Liver (tissue), 9 donors: ENCODE data around the gene PTK6. TPM values are rescaled to one million over a fixed set of nuclear protein-coding genes. Genes with fewer than 3 reads are reported as not detected.

Experiments used
- DNase-seq: peaks from one replicate; pipeline ENCODE4 v3.0.0-alpha.2; 2017; ENCODE audit warnings: low spot score
- H3K27ac ChIP-seq, 2 donors: one replicate each; pipeline ENCODE4 v1.7.0; 2013; ENCODE audit warnings: inconsistent platforms in 2 of 2, low read length in 2 of 2, control low read depth in 1 of 2, low read depth in 1 of 2, mild to moderate bottlenecking in 1 of 2
- H3K27me3 ChIP-seq, 4 donors: one replicate each; pipeline versions ENCODE4 v1.6.1 to v1.7.0; 2013; ENCODE audit warnings: low read length in 3 of 4, inconsistent platforms in 1 of 4, mild to moderate bottlenecking in 1 of 4, moderate library complexity in 1 of 4; ENCODE audit not compliant: control insufficient read depth in 4 of 4, insufficient read depth in 4 of 4
- H3K36me3 ChIP-seq, 4 donors: one replicate each; pipeline versions ENCODE4 v1.6.1 to v1.7.0; 2013; ENCODE audit warnings: low read length in 3 of 4, mild to moderate bottlenecking in 3 of 4, low read depth in 1 of 4, moderate library complexity in 1 of 4; ENCODE audit not compliant: control insufficient read depth in 4 of 4, insufficient read depth in 3 of 4
- H3K4me1 ChIP-seq, 4 donors: one replicate each; pipeline versions ENCODE4 v1.6.1 to v1.7.0; 2013; ENCODE audit warnings: low read length in 3 of 4, mild to moderate bottlenecking in 3 of 4, moderate library complexity in 1 of 4; ENCODE audit not compliant: control insufficient read depth in 4 of 4, insufficient read depth in 4 of 4
- H3K4me3 ChIP-seq, 3 donors: one replicate each; pipeline versions ENCODE4 v1.6.1 to v1.7.0; 2013; ENCODE audit warnings: low read length in 3 of 3, control low read depth in 1 of 3, low read depth in 1 of 3, mild to moderate bottlenecking in 1 of 3
- H3K9ac ChIP-seq, 2 donors: one replicate each; pipeline ENCODE4 v1.7.0; 2013; ENCODE audit warnings: low read length in 2 of 2, mild to moderate bottlenecking in 2 of 2, moderate library complexity in 2 of 2, control low read depth in 1 of 2, low read depth in 1 of 2
- H3K9me3 ChIP-seq, 4 donors: one replicate each; pipeline versions ENCODE4 v1.6.1 to v1.7.0; 2013; ENCODE audit warnings: low read length in 3 of 4; ENCODE audit not compliant: control insufficient read depth in 4 of 4
- CTCF ChIP-seq: fragments of 150-350 bp; IDR thresholded peaks from 2 replicates; pipeline ENCODE4 v1.5.1; 2017; ENCODE audit warnings: improper control_type of control experiment, low read depth, low read length; ENCODE audit not compliant: missing input control
- EGR1 ChIP-seq, 2 donors: IDR thresholded peaks; 2 replicates each; pipeline ENCODE4 v1.6.1; 2016 to 2018; ENCODE audit warnings: antibody characterized with exemption in 2 of 2, low read depth in 2 of 2
- FOXA1 ChIP-seq: IDR thresholded peaks from 2 replicates; pipeline ENCODE4 v1.6.1; 2016; ENCODE audit warnings: antibody characterized with exemption
- GABPA ChIP-seq, 2 donors: IDR thresholded peaks in 1 of 2; conservative IDR thresholded peaks in 1 of 2; 2 replicates each; pipeline ENCODE4 v1.6.1; 2016; ENCODE audit warnings: antibody characterized with exemption in 2 of 2, mild to moderate bottlenecking in 1 of 2, moderate library complexity in 1 of 2
- HNF4A ChIP-seq, 2 donors: conservative IDR thresholded peaks; 2 replicates each; pipeline ENCODE4 v1.6.1; 2016; ENCODE audit warnings: antibody characterized with exemption in 2 of 2, mild to moderate bottlenecking in 2 of 2
- HNF4G ChIP-seq: IDR thresholded peaks from 2 replicates; pipeline ENCODE4 v1.6.1; 2016; ENCODE audit warnings: antibody characterized with exemption
- REST ChIP-seq: IDR thresholded peaks from 2 replicates; pipeline ENCODE4 v1.6.1; 2016; ENCODE audit warnings: antibody characterized with exemption, mild to moderate bottlenecking
- SP1 ChIP-seq: IDR thresholded peaks from 2 replicates; pipeline ENCODE4 v1.6.1; 2018; ENCODE audit warnings: antibody characterized with exemption, mild to moderate bottlenecking
- YY1 ChIP-seq: IDR thresholded peaks from 2 replicates; pipeline ENCODE4 v1.6.1; 2016; ENCODE audit warnings: antibody characterized with exemption, mild to moderate bottlenecking
- ZBTB33 ChIP-seq: IDR thresholded peaks from 2 replicates; pipeline ENCODE4 v1.6.1; 2016; ENCODE audit warnings: antibody characterized with exemption
- WGBS: extraction: QIAGEN DNeasy Blood & Tissue Kit; methylation state at CpG from one replicate; pipeline ENCODE4 v1.1.7; 2013; 5-methylcytosine and 5-hydroxymethylcytosine counted together
- polyA plus RNA-seq, 2 donors: library from polyadenylated mRNA; stranded (reverse) in 1 of 2; unstranded in 1 of 2; fragments of 200-250 nt in 1 of 2; fragments of >200 nt in 1 of 2; fragmentation: Nextera tagmentation in 1 of 2; extraction: Ambion mirVana in 1 of 2; gene quantifications; one replicate each; pipeline versions ENCODE4 v1.2.1 to v1.2.3, GENCODE V29; 2013 to 2015
- total RNA-seq, 2 donors: library from RNA; depleted of rRNA; stranded (reverse); fragments of >200 nt; gene quantifications; one replicate each; pipeline ENCODE4 v1.2.3, GENCODE V29; 2014
- donor health status: healthy.
- donor health status: healthy.
- donor health status: healthy.
- donor health status: healthy.
- donor health status: healthy.

PTK6 gene
- total and polyA plus RNA-seq, 4 donors, result 0.05 to 1.2 (median 0.23) TPM

- DNase-seq, result no peak
- H3K4me1 ChIP-seq, result peaks cover 10 to 25% (median 18%) of the 10 kb centered on the region in 4 donors
Measured at GRCh38 chr20:63539441-63540370, 2.5 kb upstream of the PTK6 start.

GRCh38 chr20:63539092-63539430, 1.9 kb upstream of the PTK6 start:
- no peak for DNase-seq
- TF ChIP-seq FOXA1 (no peak), REST (no peak), GABPA (IDR thresholded peaks at IDR 0.05 in 1 of 2, conservative IDR thresholded peaks at IDR 0.05 in 1 of 2) (no peak), SP1 (no peak), HNF4G (no peak), CTCF (no peak)
- H3K4me3 ChIP-seq, result no peak overlapping the region
- H3K27ac ChIP-seq, result no peak overlapping the region
- no peak overlapping the region for H3K9ac ChIP-seq
- H3K9me3 ChIP-seq, result no peaks in the 10 kb centered on the region
- H3K27me3 ChIP-seq, result no peaks in the 10 kb centered on the region
- no peaks in the 10 kb centered on the region for H3K36me3 ChIP-seq
- 85% methylated on average over 12 of the region's 12 CpGs for WGBS
- H3K4me1 ChIP-seq, result peaks cover 10 to 28% (median 19%) of the 10 kb centered on the region in 4 donors

More at GRCh38 chr20:63539441-63540370, 2.5 kb upstream of the PTK6 start:
- no peaks in the 10 kb centered on the region for H3K9me3 ChIP-seq
- no peak overlapping the region for H3K4me3 ChIP-seq
- no peak for TF ChIP-seq YY1
- H3K9ac ChIP-seq, result no peak overlapping the region
- H3K27ac ChIP-seq, result no peak overlapping the region
- 91% methylated on average over 29 of the region's 29 CpGs for WGBS
- H3K27me3 ChIP-seq, result no peaks in the 10 kb centered on the region
- no peaks in the 10 kb centered on the region for H3K36me3 ChIP-seq

GRCh38 chr20:63538204-63539091, 1.3 kb upstream of the PTK6 start:
- WGBS, result 45% methylated on average over 27 of the region's 27 CpGs
- Histone ChIP-seq H3K4me3 (peak overlapping the region in 1 of 3 donors; percentile 33), H3K9ac (no peak overlapping the region), H3K4me1 (peaks cover 10 to 28% (median 19%) of the 10 kb centered on the region in 4 donors), H3K27ac (peak overlapping the region in 1 of 2 donors; percentile 17), H3K36me3 (no peaks in the 10 kb centered on the region), H3K27me3 (no peaks in the 10 kb centered on the region), H3K9me3 (no peaks in the 10 kb centered on the region)
- DNase-seq, result no peak
- TF ChIP-seq HNF4G (no peak), ZBTB33 (no peak), SP1 (no peak), HNF4A (conservative IDR thresholded peaks at IDR 0.05) (no peak), FOXA1 (no peak), EGR1 (IDR thresholded peaks at IDR 0.05; ENCODE audit: low read depth in 2 of 2) (no peak)
